Urothelium cell line (cell line): ENCODE measurements around the gene CRTC2.
"Not testable (repeated sequence)": the region's sequence is repeated elsewhere in the genome, so short reads cannot be mapped to it uniquely, and the experiment has no call there.

ENCODE experiments used
- DNase-seq: peaks from one replicate; pipeline ENCODE4 v3.0.0; 2011; ENCODE audit warnings: low spot score, mixed read lengths
- FAIRE-seq: peaks from 2 replicates; lab custom pipeline; 2011; peaks lifted over from hg19 to GRCh38; lab: Jason Lieb, UNC

Gene CRTC2

GRCh38 chr1:153958111-153958960, at the start of gene CRTC2:
TSS of gene CRTC2 (minus strand) at chr1:153958612. CDS start at chr1:153958497, 115 bp downstream.
- peak; percentile 77 for FAIRE-seq
- DNase-seq = peak; percentile 96

- no peak for FAIRE-seq
- no peak for DNase-seq
Observed at GRCh38 chr1:154006136-154006535, 47.7 kb upstream of the CRTC2 start.

- FAIRE-seq (no peak), DNase-seq (no peak)
Observed at GRCh38 chr1:154000420-154000819, 42.0 kb upstream of the CRTC2 start.

GRCh38 chr1:153996882-153997281, 38.5 kb upstream of the CRTC2 start:
- FAIRE-seq, DNase-seq: not testable (repeated sequence)

- DNase-seq (no peak), FAIRE-seq (no peak)
Observed at GRCh38 chr1:153995640-153996039, 37.2 kb upstream of the CRTC2 start.

GRCh38 chr1:153995202-153995601, 36.8 kb upstream of the CRTC2 start:
- no peak for FAIRE-seq

GRCh38 chr1:153991806-153992205, 33.4 kb upstream of the CRTC2 start:
- DNase-seq (no peak), FAIRE-seq (no peak)

More at GRCh38 chr1:153995202-153995601, 36.8 kb upstream of the CRTC2 start:
- DNase-seq = no peak

- DNase-seq (no peak), FAIRE-seq (no peak)
Observed at GRCh38 chr1:153991151-153991630, 32.8 kb upstream of the CRTC2 start.

- DNase-seq (peak; percentile 95), FAIRE-seq (peak; percentile 17)
Observed at GRCh38 chr1:153990468-153991150, 32.2 kb upstream of the CRTC2 start, which contains the start of gene RPS27. TSS of gene RPS27 (plus strand) at chr1:153990762. CDS start at chr1:153990797, 35 bp downstream.

GRCh38 chr1:153987621-153988020, 29.2 kb upstream of the CRTC2 start:
- DNase-seq (no peak), FAIRE-seq (no peak)

- DNase-seq = peak; percentile 94
- no peak for FAIRE-seq
Observed at GRCh38 chr1:153985941-153986761, 27.7 kb upstream of the CRTC2 start, which contains the start of gene RAB13. TSS of gene RAB13 (minus strand) at chr1:153986339. CDS start at chr1:153986236, 103 bp downstream.

GRCh38 chr1:153985341-153985912, 27.0 kb upstream of the CRTC2 start:
- no peak for DNase-seq
- FAIRE-seq = no peak

- no peak for FAIRE-seq
- no peak for DNase-seq
Observed at GRCh38 chr1:153984123-153984894, 25.9 kb upstream of the CRTC2 start.

- not testable (repeated sequence) for FAIRE-seq, DNase-seq
Observed at GRCh38 chr1:153981735-153982134, 23.3 kb upstream of the CRTC2 start.

- FAIRE-seq = not testable (repeated sequence)
Observed at GRCh38 chr1:153979091-153979490, 20.7 kb upstream of the CRTC2 start.

GRCh38 chr1:153978274-153978909, 20.0 kb upstream of the CRTC2 start:
- no peak for DNase-seq
- no peak for FAIRE-seq

More at GRCh38 chr1:153979091-153979490, 20.7 kb upstream of the CRTC2 start:
- DNase-seq = not testable (repeated sequence)

GRCh38 chr1:153977250-153978240, 19.1 kb upstream of the CRTC2 start, which contains the start of gene JTB:
TSS of gene JTB (minus strand) at chr1:153977674. CDS start at chr1:153977252, 422 bp downstream.
- DNase-seq = peak; percentile 89

GRCh38 chr1:153976819-153977249, 18.4 kb upstream of the CRTC2 start:
- no peak for FAIRE-seq

More at GRCh38 chr1:153977250-153978240, 19.1 kb upstream of the CRTC2 start, which contains the start of gene JTB:
- no peak for FAIRE-seq

More at GRCh38 chr1:153976819-153977249, 18.4 kb upstream of the CRTC2 start:
- DNase-seq = no peak
